G401.6 (cell line): ENCODE data around the gene RFX3.
"Not testable (repeated sequence)": the region's sequence is repeated elsewhere in the genome, so short reads cannot be mapped to it uniquely, and the experiment has no call there.

Experiments
- FAIRE-seq: peaks from 2 replicates; lab custom pipeline; 2012; peaks lifted over from hg19 to GRCh38; lab: Jason Lieb, UNC

RFX3 gene

GRCh38 chr9:3346549-3346948 lies 179.3 kb downstream of the RFX3 start:
- no peak for FAIRE-seq

GRCh38 chr9:3343671-3344070 lies 182.1 kb downstream of the RFX3 start:
- no peak for FAIRE-seq

- FAIRE-seq: no peak
Measured at GRCh38 chr9:3342159-3342777, 183.5 kb downstream of the RFX3 start.

GRCh38 chr9:3337515-3338225 lies 188.1 kb downstream of the RFX3 start:
- FAIRE-seq: peak; percentile 11

DNA sequence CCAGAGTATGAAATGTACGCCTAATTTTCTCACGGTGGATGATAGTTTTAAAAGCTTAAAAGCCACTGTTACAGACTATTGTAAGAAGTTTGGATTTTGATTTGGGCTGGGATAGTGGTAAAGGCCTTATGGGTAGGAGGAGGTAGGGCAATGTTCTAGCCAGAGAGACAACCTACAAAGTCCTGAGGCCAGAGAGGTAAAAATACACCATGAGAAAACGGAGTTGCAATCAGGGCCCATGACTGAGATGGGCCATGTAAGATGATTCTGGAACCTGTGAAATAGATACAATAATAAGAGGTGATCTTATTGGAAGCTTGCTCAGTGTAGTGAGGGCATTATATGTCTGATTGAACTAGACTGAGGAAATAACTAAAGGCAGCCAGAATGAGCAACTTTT lies 188.8 kb downstream of the RFX3 start:
- FAIRE-seq: no peak

GRCh38 chr9:3332802-3333201 lies 193.0 kb downstream of the RFX3 start:
- no peak for FAIRE-seq

DNA sequence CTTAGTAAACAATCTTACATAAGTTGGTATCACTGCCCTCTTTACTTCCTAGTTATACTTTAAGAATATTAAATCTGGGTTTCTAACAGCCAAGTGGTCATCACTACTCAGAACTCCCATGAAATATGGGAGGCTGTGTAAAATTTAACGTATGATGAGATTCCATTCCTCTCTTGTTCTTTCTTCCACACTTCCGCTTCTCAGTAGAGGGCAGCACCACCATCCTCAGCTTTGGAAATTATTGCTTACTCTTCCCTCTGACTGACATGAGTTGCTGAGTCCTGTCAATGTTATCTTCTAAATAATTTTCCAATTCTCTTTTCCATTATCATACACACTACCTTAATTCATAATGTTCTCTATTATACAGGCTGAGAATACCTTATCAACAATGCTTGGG lies 194.0 kb downstream of the RFX3 start:
- peak; percentile 90 for FAIRE-seq

DNA sequence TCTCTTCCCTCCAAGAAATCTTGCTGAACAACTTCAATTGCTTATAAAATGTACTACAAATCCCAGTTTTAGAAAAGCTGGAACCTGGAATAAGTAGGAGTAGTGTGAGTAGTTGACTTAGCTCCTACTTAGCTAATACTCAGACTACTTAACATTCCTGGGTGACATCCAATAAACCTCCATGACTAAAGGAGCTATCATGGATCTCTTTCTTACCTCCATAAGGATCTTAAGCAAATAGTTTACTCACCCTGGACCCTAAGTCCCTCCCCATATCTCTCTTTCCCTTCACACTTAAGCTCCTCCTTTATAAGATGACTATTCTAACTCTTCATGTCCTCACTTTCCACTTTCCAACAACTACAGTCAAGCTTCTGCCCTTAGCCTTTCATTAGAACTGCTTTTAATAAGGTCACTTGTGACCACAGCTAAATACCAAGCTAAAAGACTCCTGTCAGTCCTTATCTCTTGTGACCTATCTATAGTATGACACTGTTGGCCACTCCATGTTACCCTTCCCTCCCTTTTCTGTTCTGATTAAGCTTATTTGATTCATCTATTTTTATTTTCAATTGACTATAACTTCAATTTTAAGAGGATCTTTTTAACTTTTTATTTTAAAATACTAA lies 194.9 kb downstream of the RFX3 start:
- FAIRE-seq: no peak

DNA sequence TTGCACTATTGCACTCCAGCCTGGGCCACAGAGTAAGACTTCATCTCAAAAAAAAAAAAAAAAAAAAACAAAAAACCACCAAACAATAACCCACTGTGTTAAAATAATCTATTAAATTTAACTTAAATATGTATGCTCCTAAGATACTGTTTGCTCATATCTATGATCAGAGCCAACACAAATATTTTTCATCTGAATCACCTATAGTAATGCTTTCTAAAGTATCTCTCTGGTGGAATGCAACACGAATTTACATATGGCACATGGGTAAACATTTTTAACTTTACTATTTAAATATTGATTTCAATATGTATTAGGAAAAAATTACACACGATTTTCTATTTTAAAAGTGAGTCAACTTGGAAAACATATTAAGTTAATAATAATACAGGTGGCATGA lies 196.4 kb downstream of the RFX3 start:
- FAIRE-seq: peak; percentile 45

GRCh38 chr9:3323714-3324113 lies 202.1 kb downstream of the RFX3 start:
- no peak for FAIRE-seq

DNA sequence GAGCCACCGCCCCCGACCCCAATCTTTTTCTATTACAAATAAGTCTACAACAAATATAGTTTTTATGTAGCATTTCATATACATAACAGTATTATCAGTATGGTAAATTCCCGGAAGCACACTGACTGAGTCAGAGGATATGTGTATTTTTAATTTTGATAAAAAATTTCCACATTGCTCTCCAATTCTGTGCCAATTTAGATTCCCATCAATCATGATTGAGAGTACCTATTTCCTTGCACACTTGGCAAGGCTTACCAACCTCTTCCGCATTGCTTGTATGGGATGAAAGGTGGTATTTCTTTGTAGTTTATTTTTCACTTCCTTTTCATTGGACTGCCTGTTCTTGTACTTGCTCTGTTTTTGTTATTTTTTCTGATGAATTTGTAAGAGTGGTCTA lies 204.6 kb downstream of the RFX3 start:
- FAIRE-seq: no peak

- FAIRE-seq: not testable (repeated sequence)
Measured at GRCh38 chr9:3312595-3312994, 213.2 kb downstream of the RFX3 start.

DNA sequence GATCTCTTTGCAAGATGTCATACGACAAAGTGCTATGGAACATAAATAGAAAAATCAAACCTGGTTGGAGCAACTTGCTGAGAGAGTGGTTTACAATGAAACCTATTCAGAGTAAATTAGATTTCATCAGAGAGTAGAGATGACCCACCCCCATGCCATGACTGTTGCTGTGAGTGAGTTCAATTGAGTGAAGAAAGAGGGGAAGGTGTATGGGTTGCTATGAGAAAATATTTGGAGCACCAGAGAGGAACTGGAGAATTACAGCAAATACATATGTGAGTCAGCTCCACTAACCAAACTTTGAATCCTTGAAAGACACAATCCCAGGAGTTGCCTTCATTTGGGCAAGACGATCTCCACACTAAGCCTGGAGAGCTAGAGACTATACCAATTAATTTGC lies 217.2 kb downstream of the RFX3 start:
- no peak for FAIRE-seq

GRCh38 chr9:3304388-3304787 lies 221.4 kb downstream of the RFX3 start:
- not testable (repeated sequence) for FAIRE-seq

DNA sequence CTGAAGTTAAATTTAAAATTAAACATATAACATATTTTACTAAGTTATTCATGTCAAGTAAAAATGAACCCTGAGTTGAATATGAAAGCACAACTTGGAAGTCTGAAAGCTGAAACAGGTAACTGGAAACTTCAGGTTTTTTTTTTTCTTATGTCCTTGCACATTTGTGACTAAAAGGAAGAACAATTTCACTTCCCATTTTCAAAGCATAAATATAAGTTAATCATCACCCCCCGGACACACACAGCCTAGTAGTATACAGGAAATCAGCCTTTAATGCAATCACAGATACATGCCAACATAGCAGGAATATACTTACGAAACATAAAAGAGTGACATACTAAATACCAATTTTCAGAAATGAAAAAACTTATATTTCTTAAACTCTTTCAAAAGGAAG lies 225.9 kb downstream of the RFX3 start:
- FAIRE-seq: no peak

GRCh38 chr9:3296536-3296935 lies 229.3 kb downstream of the RFX3 start:
- FAIRE-seq: peak; percentile 50

GRCh38 chr9:3292311-3292710 lies 233.5 kb downstream of the RFX3 start:
- no peak for FAIRE-seq

DNA sequence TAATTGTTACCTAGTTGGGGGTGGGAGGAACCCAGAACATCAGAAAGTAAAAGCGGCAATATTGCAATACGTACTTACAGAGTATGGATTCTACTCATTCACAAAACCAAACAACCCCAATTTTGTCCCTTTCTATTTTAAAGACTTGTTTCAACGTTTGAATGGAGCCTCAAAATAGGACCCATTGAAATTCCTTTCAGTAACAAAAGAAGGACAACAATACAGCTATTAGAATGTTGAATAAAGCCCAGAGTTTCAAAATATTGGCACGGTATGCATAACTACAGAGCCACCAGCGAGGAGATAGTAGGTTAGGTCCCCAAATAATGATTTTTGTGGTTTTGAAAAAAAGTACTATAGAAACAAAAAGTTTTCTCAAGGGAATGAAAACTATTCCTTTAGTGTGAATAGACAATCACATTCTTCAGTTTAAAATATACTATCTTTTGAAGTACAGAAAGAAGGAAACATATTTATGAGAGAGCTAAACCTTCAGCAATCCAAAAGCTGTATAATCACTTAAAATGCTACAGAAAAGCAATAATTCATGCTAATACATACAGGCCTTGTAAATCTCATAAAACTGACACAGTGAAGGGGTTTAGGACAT lies 235.5 kb downstream of the RFX3 start:
- FAIRE-seq: no peak

- peak; percentile 57 for FAIRE-seq
Measured at GRCh38 chr9:3288686-3289085, 237.1 kb downstream of the RFX3 start.

- no peak for FAIRE-seq
Measured at GRCh38 chr9:3285365-3286161, 240.2 kb downstream of the RFX3 start.

DNA sequence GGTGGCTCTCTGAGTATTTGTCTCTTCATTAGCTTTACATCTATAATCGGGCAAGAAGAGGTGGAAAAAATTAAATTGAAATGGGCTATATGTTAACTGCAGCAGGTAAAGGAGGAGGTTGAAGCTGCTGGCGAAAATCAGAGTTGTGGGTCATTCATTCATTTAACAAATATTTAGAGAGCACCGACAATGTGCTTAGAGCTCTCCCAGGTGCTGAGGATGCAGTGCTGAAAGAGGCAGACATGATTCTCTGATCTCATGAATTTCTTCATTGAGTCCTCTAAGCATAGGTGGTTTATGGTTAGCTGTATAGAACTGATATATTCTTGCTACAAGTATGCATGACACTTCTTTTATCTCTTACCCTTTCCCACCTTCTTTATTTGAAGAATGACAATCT lies 243.4 kb downstream of the RFX3 start:
- FAIRE-seq: no peak

DNA sequence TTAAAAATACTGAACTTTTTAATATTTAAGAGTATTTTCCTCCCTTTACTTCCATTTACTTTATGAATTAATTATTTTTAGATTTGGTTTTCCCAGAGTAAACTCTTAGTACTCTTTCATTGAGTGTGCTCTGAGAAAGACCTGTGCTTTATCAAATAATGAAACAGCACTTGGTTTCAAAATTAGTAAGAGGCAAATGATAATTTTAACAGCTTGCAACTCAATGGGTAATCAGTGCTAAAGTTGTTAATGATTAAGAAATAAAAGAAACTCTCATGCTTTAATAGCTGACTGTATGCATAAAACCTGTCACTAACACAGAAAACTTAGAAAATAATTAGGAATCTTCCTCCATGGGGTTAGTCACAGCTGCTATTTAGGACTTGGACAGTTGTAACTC lies 244.4 kb downstream of the RFX3 start:
- FAIRE-seq: no peak

- FAIRE-seq: no peak
Measured at GRCh38 chr9:3277200-3277599, 248.6 kb downstream of the RFX3 start.
